Activated gamma-delta T cell (primary cell): ENCODE measurements around the gene RICTOR.
A peak's percentile ranks its signal among the peaks of the same experiment; 100 is the strongest.

Experiments used
- DNase-seq: peaks from one replicate; lab custom pipeline; 2025; lab: John Stamatoyannopoulos, UW
- total RNA-seq, 2 donors: gene quantifications; one replicate each; lab custom pipeline; 2026; lab: John Stamatoyannopoulos, UW

The RICTOR gene, protein sequence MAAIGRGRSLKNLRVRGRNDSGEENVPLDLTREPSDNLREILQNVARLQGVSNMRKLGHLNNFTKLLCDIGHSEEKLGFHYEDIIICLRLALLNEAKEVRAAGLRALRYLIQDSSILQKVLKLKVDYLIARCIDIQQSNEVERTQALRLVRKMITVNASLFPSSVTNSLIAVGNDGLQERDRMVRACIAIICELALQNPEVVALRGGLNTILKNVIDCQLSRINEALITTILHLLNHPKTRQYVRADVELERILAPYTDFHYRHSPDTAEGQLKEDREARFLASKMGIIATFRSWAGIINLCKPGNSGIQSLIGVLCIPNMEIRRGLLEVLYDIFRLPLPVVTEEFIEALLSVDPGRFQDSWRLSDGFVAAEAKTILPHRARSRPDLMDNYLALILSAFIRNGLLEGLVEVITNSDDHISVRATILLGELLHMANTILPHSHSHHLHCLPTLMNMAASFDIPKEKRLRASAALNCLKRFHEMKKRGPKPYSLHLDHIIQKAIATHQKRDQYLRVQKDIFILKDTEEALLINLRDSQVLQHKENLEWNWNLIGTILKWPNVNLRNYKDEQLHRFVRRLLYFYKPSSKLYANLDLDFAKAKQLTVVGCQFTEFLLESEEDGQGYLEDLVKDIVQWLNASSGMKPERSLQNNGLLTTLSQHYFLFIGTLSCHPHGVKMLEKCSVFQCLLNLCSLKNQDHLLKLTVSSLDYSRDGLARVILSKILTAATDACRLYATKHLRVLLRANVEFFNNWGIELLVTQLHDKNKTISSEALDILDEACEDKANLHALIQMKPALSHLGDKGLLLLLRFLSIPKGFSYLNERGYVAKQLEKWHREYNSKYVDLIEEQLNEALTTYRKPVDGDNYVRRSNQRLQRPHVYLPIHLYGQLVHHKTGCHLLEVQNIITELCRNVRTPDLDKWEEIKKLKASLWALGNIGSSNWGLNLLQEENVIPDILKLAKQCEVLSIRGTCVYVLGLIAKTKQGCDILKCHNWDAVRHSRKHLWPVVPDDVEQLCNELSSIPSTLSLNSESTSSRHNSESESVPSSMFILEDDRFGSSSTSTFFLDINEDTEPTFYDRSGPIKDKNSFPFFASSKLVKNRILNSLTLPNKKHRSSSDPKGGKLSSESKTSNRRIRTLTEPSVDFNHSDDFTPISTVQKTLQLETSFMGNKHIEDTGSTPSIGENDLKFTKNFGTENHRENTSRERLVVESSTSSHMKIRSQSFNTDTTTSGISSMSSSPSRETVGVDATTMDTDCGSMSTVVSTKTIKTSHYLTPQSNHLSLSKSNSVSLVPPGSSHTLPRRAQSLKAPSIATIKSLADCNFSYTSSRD (N-terminal part only)
- total RNA-seq: 230 to 295 reads per million in 2 donors

DNA sequence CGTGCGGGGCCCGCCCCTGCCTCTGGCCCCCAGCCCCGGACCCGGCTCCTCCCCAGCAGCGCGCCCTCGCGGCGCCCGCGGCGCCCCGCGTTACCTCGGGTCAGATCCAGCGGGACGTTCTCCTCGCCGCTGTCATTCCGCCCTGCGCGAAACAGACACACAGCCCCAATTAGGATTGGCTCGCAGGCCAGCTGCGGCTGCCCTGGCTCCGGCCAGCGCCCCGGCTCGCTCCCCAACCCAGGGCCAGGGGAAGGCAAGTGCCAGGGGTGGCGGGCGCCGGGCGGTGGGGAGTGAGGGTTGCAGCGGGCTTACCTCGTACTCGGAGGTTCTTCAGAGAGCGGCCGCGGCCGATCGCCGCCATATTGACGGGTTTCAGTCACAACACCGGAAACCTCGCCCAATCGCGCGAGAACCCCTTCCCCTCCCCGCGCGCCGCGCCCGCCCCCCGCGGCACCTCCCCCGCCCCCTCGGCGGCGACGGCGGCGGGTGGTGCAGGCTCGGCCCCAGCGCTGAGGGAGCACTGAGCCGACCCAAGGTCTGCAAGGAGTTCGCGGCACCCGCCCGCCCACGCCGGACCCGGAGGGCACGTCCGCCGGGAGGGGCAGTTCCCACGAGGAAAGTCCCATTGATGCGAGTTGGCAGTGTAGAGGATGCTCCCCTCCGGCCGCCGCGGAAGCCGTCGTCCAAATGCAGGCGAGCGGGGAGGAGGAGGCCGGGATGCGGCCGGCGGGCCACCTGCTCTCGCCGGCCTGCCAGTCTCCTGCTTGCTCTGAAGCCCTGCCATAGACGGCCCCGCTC is at the start of gene RICTOR:
RICTOR (minus strand) TSS at position 383 of the 798 bp plus-strand sequence; CDS start at position 361, 22 bp downstream.
- peak; percentile 81 for DNase-seq

DNA sequence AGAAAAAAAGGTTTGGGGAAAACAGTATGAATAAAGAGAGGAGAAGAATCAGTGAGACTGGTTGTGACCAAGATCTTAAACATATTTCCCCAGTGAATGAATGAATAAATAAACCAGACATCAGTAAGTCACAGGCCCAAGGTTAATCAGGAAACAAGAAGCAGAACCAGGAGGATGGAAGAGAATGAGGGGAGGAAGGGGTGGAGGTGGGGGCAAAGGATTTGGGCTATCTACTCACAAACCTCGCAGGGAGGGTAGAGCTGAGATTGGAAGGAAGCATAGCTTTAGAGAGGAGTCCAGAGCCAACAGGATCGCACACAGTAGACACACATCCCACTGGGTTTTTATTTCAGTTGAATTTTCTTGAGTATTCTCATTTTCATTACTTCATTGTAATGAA is 47.7 kb upstream of the RICTOR start:
- no peak for DNase-seq

DNA sequence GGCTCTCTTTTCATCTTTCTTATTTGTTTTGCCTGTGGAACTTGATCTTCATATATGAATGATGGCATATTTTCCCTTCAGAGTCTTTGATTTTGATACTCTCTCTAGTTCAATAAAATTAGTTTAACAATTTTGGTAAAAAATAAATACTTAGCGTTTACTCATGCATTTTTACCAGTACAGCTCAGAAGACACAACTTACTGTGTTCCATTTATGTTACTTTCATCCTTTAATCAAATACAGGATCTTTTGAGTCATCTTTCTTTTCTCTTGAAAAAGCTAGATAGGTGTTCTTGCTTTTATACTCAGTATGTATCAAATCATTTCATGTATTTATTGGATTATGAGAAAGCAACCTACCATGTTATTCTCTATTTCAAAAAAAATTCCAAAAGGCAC is 47.1 kb upstream of the RICTOR start:
- no peak for DNase-seq

DNA sequence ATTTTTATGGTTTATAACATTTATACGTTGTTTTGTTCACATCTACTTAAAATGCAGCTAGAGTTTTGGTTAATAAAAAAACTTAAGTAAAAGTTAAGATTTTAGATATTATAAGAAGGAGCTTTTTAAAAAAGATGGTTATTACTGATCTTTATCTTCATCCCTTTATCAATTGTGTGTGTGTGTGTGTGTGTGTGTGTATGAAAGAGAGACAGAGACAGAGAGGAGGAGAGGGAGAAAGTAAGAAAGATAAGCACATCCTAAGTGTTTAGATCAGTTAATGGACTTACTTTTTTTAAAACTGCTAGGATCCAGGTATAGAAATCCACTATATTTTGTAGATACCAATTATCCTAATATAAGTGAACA is 45.8 kb upstream of the RICTOR start:
- DNase-seq: no peak

DNA sequence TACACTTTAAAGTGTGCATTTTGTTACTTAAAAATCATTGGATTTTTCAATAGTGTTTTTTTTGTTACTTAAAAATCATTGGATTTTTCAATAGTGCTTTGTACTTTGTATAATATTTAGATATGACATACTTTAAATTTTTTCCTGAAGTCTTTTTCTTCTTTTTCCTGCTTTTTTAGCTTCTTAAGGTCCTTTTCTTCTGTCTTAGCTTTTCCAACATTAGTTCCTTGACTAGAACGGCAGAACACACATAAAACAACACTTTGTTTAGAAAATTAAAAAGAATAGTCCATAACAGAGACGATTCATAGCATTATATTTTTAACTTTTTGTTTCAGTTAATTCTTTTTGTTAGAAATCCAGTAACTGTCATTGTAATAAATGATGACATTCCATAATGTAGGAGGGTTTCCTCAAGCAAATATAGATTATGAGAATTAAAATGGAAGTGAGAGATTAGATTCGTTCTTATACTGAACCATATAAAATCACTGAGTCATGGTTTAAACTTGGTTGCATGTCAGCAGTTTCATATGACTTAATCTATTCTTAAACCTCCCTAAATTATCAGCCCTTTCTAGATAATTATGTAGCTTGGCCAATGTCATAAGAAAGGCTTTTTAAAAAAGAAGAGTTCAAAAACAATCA is 45.3 kb upstream of the RICTOR start:
- DNase-seq: no peak

DNA sequence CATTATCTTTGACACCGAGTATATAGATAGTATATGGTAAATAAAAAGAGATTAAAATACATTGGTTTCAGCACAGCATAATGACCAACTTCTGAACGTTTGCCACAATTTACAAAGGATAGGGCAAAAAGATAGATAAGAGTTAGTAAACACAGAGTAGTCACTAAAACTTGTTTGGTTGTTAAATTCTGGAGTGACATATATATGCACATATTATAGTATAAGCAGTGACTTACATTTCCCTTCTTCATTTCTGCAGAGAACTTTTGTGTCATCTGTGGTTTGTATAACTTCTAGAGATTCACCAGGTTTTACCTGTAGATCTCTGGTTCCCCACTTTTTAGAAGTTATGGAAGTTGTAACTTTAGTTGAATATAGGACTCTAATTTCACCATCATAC is 44.4 kb upstream of the RICTOR start:
- DNase-seq: no peak

DNA sequence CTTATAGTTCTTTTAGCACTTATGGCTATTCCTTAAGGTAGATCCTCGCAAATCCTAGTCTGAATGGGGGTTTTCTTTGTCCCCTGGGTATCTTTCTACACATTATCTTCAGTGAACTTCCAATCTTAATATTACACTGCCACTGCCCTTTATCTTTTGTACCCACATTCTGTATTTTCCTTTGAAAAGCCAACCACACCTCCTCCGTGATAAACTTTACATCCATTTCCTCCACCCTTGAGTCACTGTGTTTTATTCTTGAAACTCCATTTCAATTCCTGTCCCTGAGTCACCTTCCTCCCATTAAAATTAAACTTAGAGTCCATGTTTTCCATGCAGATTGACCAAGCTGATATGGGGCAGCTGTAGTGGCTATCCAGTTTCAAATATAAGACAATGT is 43.2 kb upstream of the RICTOR start:
- DNase-seq: no peak

DNA sequence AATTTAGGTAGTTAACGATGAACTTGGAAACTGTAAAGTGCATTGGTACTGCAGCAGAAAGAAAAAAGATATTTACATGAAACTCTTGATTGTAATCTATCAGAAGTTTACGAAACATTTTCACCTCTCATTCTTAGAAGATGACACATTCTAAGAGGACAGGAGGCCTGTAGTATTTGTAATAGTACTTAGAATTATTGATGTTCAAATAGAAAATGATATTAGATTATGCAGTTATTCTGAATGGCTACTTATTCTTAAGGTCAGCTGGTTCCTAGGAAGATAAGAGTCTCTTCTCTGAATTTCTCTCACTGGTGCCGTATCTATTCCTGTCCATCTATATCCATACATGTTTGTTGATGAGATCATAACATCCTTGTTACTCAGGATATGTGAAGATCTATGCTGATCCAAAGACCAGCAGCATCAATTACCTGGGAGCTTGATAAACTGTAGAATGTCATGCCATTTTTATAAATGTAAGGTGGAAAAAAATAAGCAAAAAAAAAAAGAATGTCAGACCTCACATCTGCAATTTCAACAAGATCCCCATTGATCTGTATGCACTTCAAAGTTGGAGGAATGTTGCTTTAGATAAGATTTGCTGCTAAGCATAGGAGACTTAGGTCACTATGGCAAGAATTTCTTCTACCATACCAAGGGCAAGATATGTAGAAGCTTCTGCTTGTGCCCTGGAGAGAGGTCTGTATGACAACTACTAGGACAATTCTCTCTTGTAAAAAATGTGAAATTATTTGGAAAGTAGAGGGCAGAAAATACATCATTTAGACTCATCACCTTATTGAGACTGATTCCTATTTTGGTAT is 42.4 kb upstream of the RICTOR start:
- no peak for DNase-seq

DNA sequence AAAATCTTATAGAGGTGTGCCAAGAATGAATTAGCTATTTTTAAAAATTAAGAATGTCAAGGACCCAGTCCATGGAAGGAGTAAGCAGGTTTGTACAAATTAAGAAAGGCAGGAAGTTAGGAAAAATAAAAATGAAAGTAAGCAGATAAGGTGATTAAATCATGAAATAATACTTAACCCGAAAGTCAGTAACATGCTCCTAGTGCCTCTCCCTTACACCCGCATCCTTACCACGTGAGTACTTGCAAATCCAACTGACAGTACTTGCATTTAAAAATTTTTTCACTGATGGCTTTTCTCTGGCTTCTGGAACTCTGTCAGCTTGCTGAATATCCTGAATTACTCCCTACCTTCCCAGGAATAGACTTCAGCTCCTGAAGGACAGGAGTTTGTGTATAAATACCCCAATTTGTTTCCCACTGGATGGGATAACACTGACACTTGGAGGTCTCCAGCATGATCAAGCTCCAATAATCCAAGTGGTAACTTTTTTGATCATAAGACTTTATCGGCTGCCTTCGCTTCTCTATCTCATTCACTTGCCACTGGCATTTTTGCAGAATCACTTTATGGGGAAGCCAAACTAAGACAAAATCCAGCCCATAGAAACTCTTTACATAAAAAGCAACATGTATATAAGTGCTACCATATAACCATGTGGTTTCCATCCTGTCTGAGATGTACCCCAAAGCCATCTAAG is 41.6 kb upstream of the RICTOR start:
- no peak for DNase-seq

DNA sequence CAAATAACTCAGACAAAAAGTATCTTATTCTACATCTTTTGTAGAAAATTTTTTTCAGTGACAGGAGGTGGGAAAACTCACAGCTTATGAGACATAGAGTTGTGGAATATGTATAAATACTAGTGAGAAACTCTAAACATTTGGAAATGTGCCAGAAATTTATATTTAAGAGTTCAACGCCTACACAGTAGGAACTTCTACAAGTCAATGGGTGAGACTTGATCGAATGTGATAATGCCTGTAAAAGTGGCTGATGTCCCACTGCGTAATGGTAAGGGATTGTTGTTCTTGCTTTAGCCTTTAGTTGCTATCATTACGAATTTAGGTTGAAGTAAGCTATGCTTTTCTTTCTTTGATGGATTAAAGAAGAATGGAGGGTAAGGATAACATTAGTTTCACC is 40.0 kb upstream of the RICTOR start:
- DNase-seq: no peak

DNA sequence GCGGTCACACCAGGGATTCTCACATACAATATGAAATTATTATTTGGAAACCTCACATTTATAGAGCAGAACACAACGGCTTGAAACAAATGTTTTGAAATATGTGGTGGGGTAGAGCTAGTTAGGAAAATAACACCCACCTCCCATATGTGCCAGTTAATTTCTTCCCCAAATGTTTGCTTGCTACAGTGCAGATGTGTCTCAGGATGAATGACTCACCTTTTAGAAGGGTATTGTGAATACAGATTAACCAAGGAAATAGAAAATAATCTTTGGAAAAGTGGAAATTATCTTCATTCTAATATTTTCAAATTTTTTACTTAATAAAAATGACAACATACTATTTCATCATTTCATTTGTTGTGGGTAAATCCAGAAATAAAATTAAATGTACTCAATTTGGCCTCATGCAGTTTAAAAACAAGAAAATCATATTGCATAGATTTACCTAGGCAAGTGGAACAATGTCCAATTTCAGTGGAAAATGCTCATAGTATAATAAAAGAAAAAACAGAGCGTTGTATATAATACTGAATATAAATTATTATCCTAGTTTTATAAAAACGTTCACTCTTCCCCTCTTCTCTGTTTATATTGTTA is 39.3 kb upstream of the RICTOR start:
- DNase-seq: no peak

DNA sequence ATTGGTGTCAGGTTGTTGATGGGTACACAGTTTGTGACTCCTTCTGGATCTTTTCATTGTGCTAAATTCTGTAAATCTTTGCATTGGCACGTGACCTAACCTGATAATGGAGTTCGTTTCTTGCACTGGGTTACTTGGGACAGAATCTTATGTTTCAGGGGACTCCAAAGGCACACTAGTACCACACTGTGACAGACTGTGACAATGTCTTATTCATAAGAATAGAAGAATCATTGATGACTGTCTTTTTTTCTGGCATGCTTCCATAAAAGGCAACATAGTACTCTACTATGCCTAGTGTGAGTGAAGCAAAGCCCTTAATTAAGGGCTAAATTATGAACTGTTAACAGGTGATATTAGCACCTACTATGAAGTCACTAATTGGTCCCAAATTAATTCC is 35.4 kb upstream of the RICTOR start:
- no peak for DNase-seq

DNA sequence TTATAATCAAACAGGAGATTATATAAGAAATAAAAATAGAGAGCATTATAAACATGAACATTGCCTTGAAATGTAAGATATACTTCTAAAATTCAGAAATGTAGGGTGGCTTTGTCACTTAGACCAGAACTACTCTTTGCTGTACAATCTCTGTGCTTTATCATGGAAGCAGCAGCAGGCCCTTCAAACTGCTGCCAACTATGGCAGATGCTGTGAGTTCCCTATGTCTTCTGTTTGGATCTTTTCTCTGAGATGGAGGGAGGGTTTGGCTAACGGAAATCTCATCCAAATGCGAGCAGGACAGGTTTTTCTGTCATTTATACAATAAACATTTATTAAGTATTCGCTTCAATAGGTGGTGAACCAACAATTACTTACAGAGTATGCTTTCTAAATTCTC is 34.8 kb upstream of the RICTOR start:
- DNase-seq: no peak

DNA sequence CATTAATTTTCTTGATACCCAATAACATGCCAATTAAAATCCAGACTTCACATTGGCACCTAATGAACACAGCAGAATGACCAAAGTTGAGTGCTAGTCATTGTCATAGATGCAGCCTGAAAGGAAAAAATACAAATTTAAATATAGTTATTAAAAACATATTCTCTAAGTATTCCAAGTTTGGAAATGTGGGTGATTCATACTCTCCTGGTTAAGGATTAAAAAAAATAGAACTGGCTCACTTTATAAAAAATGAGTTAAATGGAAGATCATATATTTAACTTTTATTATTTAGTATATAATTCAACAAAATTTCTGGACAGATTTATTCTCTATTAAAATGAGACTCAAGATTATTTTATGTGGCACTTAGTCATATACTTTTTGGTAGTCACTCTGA is 33.2 kb upstream of the RICTOR start:
- DNase-seq: no peak

DNA sequence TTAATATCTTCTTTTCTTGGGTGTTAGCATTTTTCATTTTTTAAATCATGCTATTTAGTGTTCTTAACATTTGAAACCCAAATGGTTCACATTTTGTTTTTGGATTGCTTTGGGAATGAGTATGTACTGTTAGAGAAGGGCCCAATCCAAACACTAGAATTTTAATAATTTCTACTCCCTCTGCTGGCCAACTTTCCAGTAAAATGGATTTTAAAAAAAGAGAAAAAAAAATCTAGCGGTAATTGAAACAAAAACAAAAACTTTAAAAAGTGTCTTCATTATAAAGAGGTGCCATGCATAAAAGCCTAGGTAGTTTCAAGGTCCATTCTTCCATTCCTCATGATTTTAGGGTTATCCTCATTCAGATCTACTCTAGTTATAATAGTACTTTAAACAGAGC is 32.1 kb upstream of the RICTOR start:
- no peak for DNase-seq

DNA sequence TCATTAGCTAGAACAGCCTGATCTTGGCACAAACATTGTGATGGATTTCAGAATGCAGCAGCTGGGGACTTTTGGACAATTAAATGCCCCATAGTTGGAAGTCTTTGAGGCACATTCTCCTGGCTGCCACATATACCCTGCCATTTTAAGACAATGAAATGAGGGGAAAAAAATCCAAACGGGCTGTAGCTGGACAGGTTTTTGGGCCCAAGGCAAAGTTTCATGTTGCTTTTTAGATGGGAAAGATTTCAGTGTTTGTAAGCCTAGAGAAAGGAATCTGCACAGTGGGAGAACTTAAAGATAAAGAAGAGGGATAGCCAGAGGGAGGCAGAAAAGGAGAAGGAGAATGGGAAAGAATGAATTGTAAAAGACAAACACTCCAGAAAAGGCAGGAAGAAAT is 30.0 kb upstream of the RICTOR start:
- no peak for DNase-seq

DNA sequence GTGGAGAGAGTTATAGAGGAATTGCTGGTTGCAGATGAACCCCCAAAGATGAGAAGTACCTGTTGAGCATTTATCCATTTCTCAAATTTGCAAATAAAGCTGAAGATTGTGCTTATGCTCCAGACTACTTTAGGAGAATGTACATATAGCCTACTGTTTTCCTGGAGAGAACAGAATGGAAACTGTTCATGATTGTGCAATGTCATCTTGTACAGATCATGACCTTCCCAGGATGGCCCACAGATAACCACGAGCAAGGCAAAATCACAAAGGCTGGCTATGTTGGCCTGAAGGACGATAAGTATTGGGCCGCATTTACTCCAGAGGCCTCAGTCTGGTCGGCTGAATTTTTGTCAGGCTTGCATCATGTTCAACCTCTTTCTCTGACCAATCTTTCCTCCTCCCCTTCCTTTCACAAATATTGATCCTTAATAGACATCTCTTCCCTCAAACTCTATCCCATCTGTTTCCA is 28.5 kb upstream of the RICTOR start:
- no peak for DNase-seq

DNA sequence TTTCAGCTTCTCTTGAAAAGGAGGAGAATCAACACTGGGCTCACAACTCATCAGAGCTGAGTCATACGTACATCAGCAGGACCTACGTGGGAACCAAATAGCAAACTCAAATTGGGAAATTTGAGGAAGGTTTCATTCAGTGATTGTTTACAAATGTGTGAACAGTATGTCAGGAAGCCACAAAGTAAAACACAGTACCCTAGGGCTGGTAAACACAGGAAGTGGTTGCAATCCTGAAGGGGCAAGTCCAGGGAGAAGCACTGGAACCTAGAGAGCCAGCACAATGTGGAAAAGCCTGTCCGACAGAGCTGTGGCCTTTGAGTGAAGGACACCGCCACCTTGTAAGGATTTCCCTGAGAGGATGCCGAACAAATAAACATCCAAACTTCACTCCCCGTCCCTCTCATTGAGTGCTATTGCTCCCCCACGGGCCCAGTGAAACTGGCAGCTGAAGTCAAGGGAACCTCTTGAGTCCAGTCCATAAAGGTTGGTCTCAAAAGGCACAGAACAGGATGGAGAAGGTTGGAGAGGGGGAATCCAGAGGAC is 26.7 kb upstream of the RICTOR start:
- DNase-seq: no peak
